ENCODE results near the gene CDC42BPB. TPM values are rescaled to one million over a fixed set of nuclear protein-coding genes. Genes with fewer than 3 reads are reported as not detected.

Gene CDC42BPB
- total RNA-seq, 1 experiment from 2014 or later, result 103 TPM

- Histone ChIP-seq H4K91ac (ENCODE audit: insufficient read length, low read depth, low read length) (no peak overlapping the region), H4K20me1 (ENCODE audit: control insufficient read depth, insufficient read depth, insufficient read length) (no peaks in the 10 kb centered on the region), H2BK20ac (ENCODE audit: low read depth, low read length, poor library complexity, severe bottlenecking) (no peak overlapping the region), H3K56ac (ENCODE audit: insufficient read length, low read depth, low read length) (no peak overlapping the region), H3K9ac (ENCODE audit: extremely low read depth, insufficient read length, low read length) (no peak overlapping the region), H3T11ph (ENCODE audit: low read length) (no peak overlapping the region), H2BK120ac (ENCODE audit: low read depth, low read length, poor library complexity, severe bottlenecking) (no peak overlapping the region), H3K4ac (ENCODE audit: low read depth, low read length) (no peak overlapping the region), H3K23me2 (ENCODE audit: insufficient read length, low read depth, low read length, poor library complexity, severe bottlenecking) (no peaks in the 10 kb centered on the region), H2BK12ac (ENCODE audit: insufficient read length, low read depth, low read length) (no peak overlapping the region), H2BK15ac (ENCODE audit: low read depth, low read length) (no peak overlapping the region), H3K18ac (ENCODE audit: insufficient read length, low read depth, low read length) (no peak overlapping the region), H3K79me2 (ENCODE audit: insufficient read depth, low read length) (no peaks in the 10 kb centered on the region), H2AFZ (ENCODE audit: low read length) (no peak overlapping the region), H3K9me3 (ENCODE audit: control insufficient read depth, low read depth, low read length) (no peaks in the 10 kb centered on the region), H3K14ac (ENCODE audit: insufficient read depth, low read length) (no peak overlapping the region), H3K27me3 (ENCODE audit: insufficient read depth, low read length) (no peaks in the 10 kb centered on the region; the same call in 1 of the 2 replicates), H4K8ac (replicated peaks; ENCODE audit: insufficient read length, low read depth, low read length) (no peak overlapping the region), H2BK5ac (ENCODE audit: insufficient read length, low read length) (no peak overlapping the region), H3K79me1 (ENCODE audit: insufficient read depth, low read depth, low read length, poor library complexity, severe bottlenecking) (no peaks in the 10 kb centered on the region), H3K4me1 (ENCODE audit: insufficient read depth, low read length) (peaks cover 4% of the 10 kb centered on the region; the same call in 1 of the 2 replicates), H3K27ac (ENCODE audit: insufficient read length, low read depth, low read length) (no peak overlapping the region), H3K23ac (ENCODE audit: insufficient read length, low read depth, low read length) (no peak overlapping the region), H3K4me2 (ENCODE audit: insufficient read depth, insufficient read length, low read length) (no peak overlapping the region), H2AK5ac (ENCODE audit: insufficient read length, low read length) (no peak overlapping the region), H4K5ac (ENCODE audit: insufficient read length, low read depth, low read length) (no peak overlapping the region)
- WGBS (ENCODE audit: extremely low coverage, insufficient read length, low lambda C conversion rate), result no CpG with 5 or more reads among the region's 8 CpGs
- no peak overlapping the region; a peak in 1 of 5 replicates for H3K4me3 Mint-ChIP-seq
- TF ChIP-seq CTCF (conservative IDR thresholded peaks at IDR 0.05), result no peak
- no peak for DNase-seq
- H3K9me3 Mint-ChIP-seq, result no peaks in the 10 kb centered on the region; a peak in 1 of 5 replicates
- peaks cover 10% of the 10 kb centered on the region for H3K27me3 Mint-ChIP-seq (ENCODE audit: low read depth)
- peaks cover 0 to 7% of the 10 kb centered on the region in 2 experiments; a peak in 1 of 4 replicates for H3K4me1 Mint-ChIP-seq
- no peak overlapping the region; a peak in 1 of 7 replicates for H3K27ac Mint-ChIP-seq
- no peaks in the 10 kb centered on the region for H3K36me3 Mint-ChIP-seq (ENCODE audit: insufficient read depth in 1 of 3, low read depth in 3 of 3)
Observed at GRCh38 chr14:103070263-103070885, 13.0 kb upstream of the CDC42BPB start.

Measured in H9 (cell line).